A549 treated with DMSO at 1 μM for 4 hours (cell line): ENCODE data around the gene MZT1. TPM values are rescaled to one million over a fixed set of nuclear protein-coding genes. Genes with fewer than 3 reads are reported as not detected.

Source experiments
- total RNA-seq: library from RNA; stranded (reverse); fragments of 200-300 nt; extraction: Qiagen RNA extraction; gene quantifications from 5 replicates; pipeline ENCODE4 v1.2.3, GENCODE V29; 2022; ENCODE audit warnings: low read depth

The MZT1 gene
- 9.3 to 17.7 TPM (median 12.8 TPM) in 5 replicates for total RNA-seq

GRCh38 chr13:72727417-72728289 is at the start of gene MZT1, which contains the start of gene BORA:
Gene MZT1 (minus strand): TSS chr13:72727629. CDS start chr13:72727602, 27 bp downstream.
Gene BORA (plus strand): TSS chr13:72727923. CDS start chr13:72728941, 1,018 bp downstream.

Other genes starting within 250 kb of the MZT1 start
- 8.1 to 9.7 TPM (median 9.1 TPM) in 5 replicates for gene BORA, start 294 bp upstream of the MZT1 start, total RNA-seq
- 19.8 to 24.8 TPM (median 21.0 TPM) in 5 replicates for gene DIS3, start 54.3 kb upstream of the MZT1 start, total RNA-seq
- 3.0 to 5.9 TPM (median 4.8 TPM) in 5 replicates for gene PIBF1, start 54.5 kb upstream of the MZT1 start, total RNA-seq